HG03575 (cell line): ENCODE measurements around the gene CFAP46.
"Not testable (repeated sequence)": the region's sequence is repeated elsewhere in the genome, so short reads cannot be mapped to it uniquely, and the experiment has no call there.

Source experiments
- ATAC-seq: cut with Tn5 transposase; IDR thresholded peaks from one replicate; pipeline ENCODE4 v1.9.1; 2021; ENCODE audit not compliant: unreplicated experiment, insufficient number of reproducible peaks, low FRiP score; ENCODE audit errors: extremely low read depth

The CFAP46 gene

GRCh38 chr10:132826524-132827422, 115.6 kb downstream of the CFAP46 start:
- ATAC-seq: no peak

GRCh38 chr10:132825783-132826523, 116.4 kb downstream of the CFAP46 start:
- ATAC-seq: not testable (repeated sequence)

- no peak for ATAC-seq
Measured at GRCh38 chr10:132820056-132820455, 122.3 kb downstream of the CFAP46 start.

GRCh38 chr10:132817701-132818211, 124.6 kb downstream of the CFAP46 start:
- no peak for ATAC-seq

- no peak for ATAC-seq
Measured at GRCh38 chr10:132816718-132817117, 125.7 kb downstream of the CFAP46 start.

GRCh38 chr10:132815168-132815857, 127.1 kb downstream of the CFAP46 start:
- no peak for ATAC-seq

- no peak for ATAC-seq
Measured at GRCh38 chr10:132814469-132814856, 127.9 kb downstream of the CFAP46 start.

- no peak for ATAC-seq
Measured at GRCh38 chr10:132813560-132814468, 128.6 kb downstream of the CFAP46 start.

GRCh38 chr10:132813001-132813401, 129.4 kb downstream of the CFAP46 start:
- ATAC-seq: no peak

- no peak for ATAC-seq
Measured at GRCh38 chr10:132812520-132812919, 129.8 kb downstream of the CFAP46 start.

- ATAC-seq: no peak
Measured at GRCh38 chr10:132811891-132812481, 130.4 kb downstream of the CFAP46 start.

- no peak for ATAC-seq
Measured at GRCh38 chr10:132810807-132811700, 131.3 kb downstream of the CFAP46 start.

- no peak for ATAC-seq
Measured at GRCh38 chr10:132810141-132810806, 132.1 kb downstream of the CFAP46 start.

GRCh38 chr10:132809232-132810140, 132.9 kb downstream of the CFAP46 start:
- no peak for ATAC-seq

GRCh38 chr10:132808383-132809231, 133.8 kb downstream of the CFAP46 start:
- no peak for ATAC-seq
